Measurements from ENCODE around the gene ZNF678. TPM values are rescaled to one million over a fixed set of nuclear protein-coding genes. Genes with fewer than 3 reads are reported as not detected.

Gene ZNF678
- polyA plus RNA-seq, 3 donors = 1.5 to 1.9 (median 1.7) TPM

- no peak for DNase-seq
- peaks cover 27 to 65% (median 58%) of the 10 kb centered on the region in 7 donors for H3K9me3 Mint-ChIP-seq
- 97% methylated on average over 6 of the region's 10 CpGs for WGBS (ENCODE audit: insufficient coverage)
- TF ChIP-seq, protein P1, sequence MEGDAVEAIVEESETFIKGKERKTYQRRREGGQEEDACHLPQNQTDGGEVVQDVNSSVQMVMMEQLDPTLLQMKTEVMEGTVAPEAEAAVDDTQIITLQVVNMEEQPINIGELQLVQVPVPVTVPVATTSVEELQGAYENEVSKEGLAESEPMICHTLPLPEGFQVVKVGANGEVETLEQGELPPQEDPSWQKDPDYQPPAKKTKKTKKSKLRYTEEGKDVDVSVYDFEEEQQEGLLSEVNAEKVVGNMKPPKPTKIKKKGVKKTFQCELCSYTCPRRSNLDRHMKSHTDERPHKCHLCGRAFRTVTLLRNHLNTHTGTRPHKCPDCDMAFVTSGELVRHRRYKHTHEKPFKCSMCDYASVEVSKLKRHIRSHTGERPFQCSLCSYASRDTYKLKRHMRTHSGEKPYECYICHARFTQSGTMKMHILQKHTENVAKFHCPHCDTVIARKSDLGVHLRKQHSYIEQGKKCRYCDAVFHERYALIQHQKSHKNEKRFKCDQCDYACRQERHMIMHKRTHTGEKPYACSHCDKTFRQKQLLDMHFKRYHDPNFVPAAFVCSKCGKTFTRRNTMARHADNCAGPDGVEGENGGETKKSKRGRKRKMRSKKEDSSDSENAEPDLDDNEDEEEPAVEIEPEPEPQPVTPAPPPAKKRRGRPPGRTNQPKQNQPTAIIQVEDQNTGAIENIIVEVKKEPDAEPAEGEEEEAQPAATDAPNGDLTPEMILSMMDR (IDR thresholded peaks at IDR 0.05) = no peak
- H3K27ac Mint-ChIP-seq = peak overlapping the region in 2 of 7 donors; percentile 89 to 96
- peaks cover 47 to 48% of the 10 kb centered on the region in 2 donors for H3K9me3 ChIP-seq (replicated peaks in 1 of 2; ENCODE audit: control insufficient read depth in 1 of 2, insufficient read depth in 1 of 2, low read length in 2 of 2)
- H3K27ac ChIP-seq (ENCODE audit: low read depth in 1 of 2, low read length in 2 of 2) = no peak overlapping the region
- peaks cover 35% of the 10 kb centered on the region for H3K4me1 Mint-ChIP-seq
- peaks cover 9 to 45% of the 10 kb centered on the region in 2 donors for H3K27me3 ChIP-seq (ENCODE audit: control insufficient read depth in 2 of 2, insufficient read depth in 2 of 2, low read length in 2 of 2)
- no peak overlapping the region for H2AFZ ChIP-seq (ENCODE audit: insufficient read depth, low read depth, low read length, poor library complexity, severe bottlenecking)
- H3K36me3 Mint-ChIP-seq = peaks cover 9 to 18% of the 10 kb centered on the region in 2 donors
- H3K4me3 ChIP-seq (replicated peaks in 1 of 3; ENCODE audit: low read depth in 2 of 3, low read length in 3 of 3) = peak overlapping the region in 1 of 3 experiments; percentile 84
- intact Hi-C loops (cut with micrococcal nuclease) = no loop called here
- peaks cover 0 to 6% of the 10 kb centered on the region in 2 donors for H3K36me3 ChIP-seq (replicated peaks in 1 of 2; ENCODE audit: control insufficient read depth in 1 of 2, insufficient read depth in 2 of 2, low read length in 2 of 2)
- peak overlapping the region; percentile 91 to 93 for H3K4me3 Mint-ChIP-seq
- H3K4me1 ChIP-seq (ENCODE audit: control insufficient read depth in 1 of 2, insufficient read depth in 2 of 2, low read length in 2 of 2) = peaks cover 6 to 7% of the 10 kb centered on the region in 2 donors
- H4K20me1 ChIP-seq (ENCODE audit: insufficient read depth, low read length) = no peaks in the 10 kb centered on the region
- peaks cover 44 to 49% (median 48%) of the 10 kb centered on the region in 3 donors for H3K27me3 Mint-ChIP-seq (ENCODE audit: low read depth in 3 of 3)
- H3K9ac ChIP-seq (ENCODE audit: insufficient read depth, low read length, poor library complexity, severe bottlenecking) = no peak overlapping the region
- H3K79me2 ChIP-seq (ENCODE audit: insufficient read depth, low read length) = peaks cover 30% of the 10 kb centered on the region
- H3K4me2 ChIP-seq (replicated peaks; ENCODE audit: extremely low read depth, low read length, poor library complexity, severe bottlenecking) = peak overlapping the region; percentile 78
Measured at GRCh38 chr1:227562933-227563323, 428 bp upstream of the ZNF678 start.

DNA sequence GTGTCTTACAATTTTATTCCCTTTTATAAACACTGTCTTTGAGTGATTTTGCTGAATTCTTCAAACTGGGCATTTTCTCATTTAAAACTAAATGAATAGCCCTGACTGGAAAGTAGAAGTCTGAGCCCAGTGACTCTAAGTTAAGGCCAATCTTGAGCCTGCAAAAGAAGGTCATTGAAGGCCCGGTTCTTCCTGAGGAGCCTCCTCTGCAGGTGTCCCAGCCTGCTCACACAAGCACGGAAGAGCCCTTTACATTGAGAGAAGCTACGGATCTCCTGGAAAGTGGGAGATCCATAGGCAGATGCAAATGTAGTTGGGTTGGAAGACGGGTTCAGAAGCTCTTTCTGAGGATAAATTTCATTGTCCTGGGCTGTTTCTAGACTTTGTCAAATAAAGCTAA, 3.9 kb downstream of the ZNF678 start:
- no peak for DNase-seq
- Histone ChIP-seq H3K4me1 (ENCODE audit: control insufficient read depth in 1 of 2, insufficient read depth in 2 of 2, low read length in 2 of 2) (peaks cover 6 to 7% of the 10 kb centered on the region in 2 donors), H2AFZ (ENCODE audit: insufficient read depth, low read depth, low read length, poor library complexity, severe bottlenecking) (no peak overlapping the region), H4K20me1 (ENCODE audit: insufficient read depth, low read length) (no peaks in the 10 kb centered on the region), H3K79me2 (ENCODE audit: insufficient read depth, low read length) (peaks cover 63% of the 10 kb centered on the region), H3K27ac (ENCODE audit: low read depth in 1 of 2, low read length in 2 of 2) (no peak overlapping the region), H3K4me3 (replicated peaks in 1 of 3; ENCODE audit: low read depth in 2 of 3, low read length in 3 of 3) (no peak overlapping the region), H3K9ac (ENCODE audit: insufficient read depth, low read length, poor library complexity, severe bottlenecking) (no peak overlapping the region), H3K36me3 (replicated peaks in 1 of 2; ENCODE audit: control insufficient read depth in 1 of 2, insufficient read depth in 2 of 2, low read length in 2 of 2) (peaks cover 0 to 10% of the 10 kb centered on the region in 2 donors), H3K4me2 (replicated peaks; ENCODE audit: extremely low read depth, low read length, poor library complexity, severe bottlenecking) (no peak overlapping the region), H3K27me3 (ENCODE audit: control insufficient read depth in 2 of 2, insufficient read depth in 2 of 2, low read length in 2 of 2) (peaks cover under 1 to 2% of the 10 kb centered on the region in 2 donors), H3K9me3 (replicated peaks in 1 of 2; ENCODE audit: control insufficient read depth in 1 of 2, insufficient read depth in 1 of 2, low read length in 2 of 2) (peaks cover 26 to 28% of the 10 kb centered on the region in 2 donors)
- 85% methylated on average over 3 of the region's 4 CpGs for WGBS (ENCODE audit: insufficient coverage)
- Mint-ChIP-seq H3K27ac (no peak overlapping the region), H3K4me1 (peaks cover 15% of the 10 kb centered on the region), H3K4me3 (no peak overlapping the region), H3K36me3 (peaks cover 15 to 23% of the 10 kb centered on the region in 2 donors), H3K27me3 (ENCODE audit: low read depth in 3 of 3) (peaks cover 1 to 6% (median 6%) of the 10 kb centered on the region in 3 donors), H3K9me3 (peaks cover 14 to 45% (median 34%) of the 10 kb centered on the region in 7 donors)
- TF ChIP-seq, protein P1 (IDR thresholded peaks at IDR 0.05) = no peak
- intact Hi-C loops (cut with micrococcal nuclease) = no loop called here
